H54 (cell line): ENCODE measurements around the gene FBXO10.

Source experiments
- DNase-seq: peaks from one replicate; pipeline ENCODE4 v3.0.0; 2011; ENCODE audit warnings: low spot score, mixed read lengths; ENCODE audit not compliant: insufficient read length
- FAIRE-seq: peaks from 3 replicates; lab custom pipeline; 2011; peaks lifted over from hg19 to GRCh38; lab: Jason Lieb, UNC
- POLR2A ChIP-seq: IDR thresholded peaks from 2 replicates; pipeline ENCODE4 v1.6.1; 2011; ENCODE audit warnings: low read depth, mild to moderate bottlenecking, low read length

FBXO10 gene

GRCh38 chr9:37508135-37508833 lies 67.9 kb downstream of the FBXO10 start:
- no peak for TF ChIP-seq POLR2A
- no peak for DNase-seq
- no peak for FAIRE-seq

- FAIRE-seq: no peak
- no peak for TF ChIP-seq POLR2A
- DNase-seq: no peak
These were observed 68.5 kb downstream of the FBXO10 start for GRCh38 chr9:37507566-37508134.

- no peak for FAIRE-seq
- DNase-seq: no peak
- no peak for TF ChIP-seq POLR2A
These were observed 71.6 kb downstream of the FBXO10 start for GRCh38 chr9:37504605-37505004.

- DNase-seq (no peak), FAIRE-seq (no peak)
- no peak for TF ChIP-seq POLR2A
These were observed 72.4 kb downstream of the FBXO10 start for GRCh38 chr9:37503736-37504135.

- no peak for FAIRE-seq
These were observed 74.1 kb downstream of the FBXO10 start for GRCh38 chr9:37501957-37502596.

GRCh38 chr9:37499297-37499696 lies 76.9 kb downstream of the FBXO10 start:
- DNase-seq: no peak
- no peak for TF ChIP-seq POLR2A
- no peak for FAIRE-seq

More at GRCh38 chr9:37501957-37502596, 74.1 kb downstream of the FBXO10 start:
- TF ChIP-seq POLR2A: no peak
- no peak for DNase-seq

GRCh38 chr9:37498457-37498856 lies 77.7 kb downstream of the FBXO10 start:
- FAIRE-seq: no peak
- no peak for TF ChIP-seq POLR2A
- no peak for DNase-seq

GRCh38 chr9:37497320-37497719 lies 78.9 kb downstream of the FBXO10 start:
- TF ChIP-seq POLR2A: no peak
- DNase-seq (no peak), FAIRE-seq (no peak)

GRCh38 chr9:37496020-37496419 lies 80.2 kb downstream of the FBXO10 start:
- no peak for FAIRE-seq

GRCh38 chr9:37495571-37495970 lies 80.6 kb downstream of the FBXO10 start:
- DNase-seq: no peak
- FAIRE-seq: no peak
- no peak for TF ChIP-seq POLR2A

More at GRCh38 chr9:37496020-37496419, 80.2 kb downstream of the FBXO10 start:
- no peak for DNase-seq
- no peak for TF ChIP-seq POLR2A

- no peak for TF ChIP-seq POLR2A
- DNase-seq (no peak), FAIRE-seq (no peak)
These were observed 84.2 kb downstream of the FBXO10 start for GRCh38 chr9:37491939-37492338.

GRCh38 chr9:37486616-37487548 lies 89.3 kb downstream of the FBXO10 start:
- no peak for DNase-seq
- no peak for TF ChIP-seq POLR2A
- FAIRE-seq: no peak

- TF ChIP-seq POLR2A: no peak
- DNase-seq: no peak
- FAIRE-seq: no peak
These were observed 89.9 kb downstream of the FBXO10 start for GRCh38 chr9:37486256-37486615.
